Measurements from ENCODE around the gene GBF1.

GBF1 gene

DNA sequence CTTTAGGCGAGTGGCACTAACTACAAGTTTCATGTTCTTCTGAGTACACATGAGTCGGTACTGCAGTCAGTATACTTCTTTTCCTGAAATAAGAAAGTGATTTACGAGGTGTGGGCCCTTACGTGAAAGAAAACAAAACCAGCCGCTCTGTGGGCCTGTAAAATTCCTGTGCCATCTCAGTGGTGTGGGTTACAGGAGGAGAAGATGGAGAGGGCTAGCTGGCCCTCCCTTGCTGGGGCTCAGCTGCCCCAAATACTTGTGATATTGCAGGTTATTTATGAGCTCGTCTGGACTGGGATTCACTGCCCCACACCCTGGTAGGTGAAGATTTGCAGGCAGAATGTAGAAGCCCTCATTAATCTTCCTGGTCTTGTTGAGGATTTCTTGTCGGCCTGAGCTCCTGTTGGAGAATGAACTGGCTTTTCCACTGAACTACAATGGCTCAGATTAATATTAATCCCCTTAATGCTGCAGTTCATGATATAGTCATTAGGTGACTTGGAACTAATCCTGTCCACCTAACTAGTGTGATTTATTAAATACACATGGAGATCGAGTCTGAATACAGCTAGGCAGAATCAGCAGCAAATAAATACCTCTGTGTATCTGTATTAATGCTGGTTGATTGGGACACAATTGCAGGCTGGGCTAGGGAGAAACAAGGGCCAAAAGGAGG is 68.0 kb downstream of the GBF1 start:
- in situ Hi-C loops (cut with MboI; ENCODE audit: low sequenced_read_pairs, unreplicated experiment): no loop called here
- TF ChIP-seq, protein P1, sequence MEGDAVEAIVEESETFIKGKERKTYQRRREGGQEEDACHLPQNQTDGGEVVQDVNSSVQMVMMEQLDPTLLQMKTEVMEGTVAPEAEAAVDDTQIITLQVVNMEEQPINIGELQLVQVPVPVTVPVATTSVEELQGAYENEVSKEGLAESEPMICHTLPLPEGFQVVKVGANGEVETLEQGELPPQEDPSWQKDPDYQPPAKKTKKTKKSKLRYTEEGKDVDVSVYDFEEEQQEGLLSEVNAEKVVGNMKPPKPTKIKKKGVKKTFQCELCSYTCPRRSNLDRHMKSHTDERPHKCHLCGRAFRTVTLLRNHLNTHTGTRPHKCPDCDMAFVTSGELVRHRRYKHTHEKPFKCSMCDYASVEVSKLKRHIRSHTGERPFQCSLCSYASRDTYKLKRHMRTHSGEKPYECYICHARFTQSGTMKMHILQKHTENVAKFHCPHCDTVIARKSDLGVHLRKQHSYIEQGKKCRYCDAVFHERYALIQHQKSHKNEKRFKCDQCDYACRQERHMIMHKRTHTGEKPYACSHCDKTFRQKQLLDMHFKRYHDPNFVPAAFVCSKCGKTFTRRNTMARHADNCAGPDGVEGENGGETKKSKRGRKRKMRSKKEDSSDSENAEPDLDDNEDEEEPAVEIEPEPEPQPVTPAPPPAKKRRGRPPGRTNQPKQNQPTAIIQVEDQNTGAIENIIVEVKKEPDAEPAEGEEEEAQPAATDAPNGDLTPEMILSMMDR (IDR thresholded peaks at IDR 0.05; ENCODE audit: borderline replicate concordance, control extremely low read depth, extremely low read depth, insufficient read depth, missing control alignments): no peak
- no peak for DNase-seq (ENCODE audit: low spot score)

DNA sequence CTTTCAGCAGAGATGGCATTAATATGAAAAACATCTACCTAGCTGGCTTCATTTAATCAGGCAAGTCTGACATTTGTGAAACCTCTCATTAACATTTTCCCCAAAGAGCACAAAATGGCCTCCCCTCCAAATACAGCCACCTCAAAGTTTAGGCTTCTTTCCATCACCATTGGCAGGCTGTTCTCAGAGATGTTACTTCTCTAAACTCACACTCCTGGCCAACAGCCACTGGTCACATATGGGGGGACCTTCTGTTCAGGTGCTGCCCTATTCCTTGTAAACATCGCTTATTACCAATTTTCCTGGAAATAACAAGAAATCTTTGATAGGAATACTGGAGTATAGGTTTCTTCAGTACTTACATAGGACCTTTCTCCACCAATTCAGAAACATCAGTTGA is 69.5 kb downstream of the GBF1 start:
- DNase-seq (ENCODE audit: low spot score): no peak
- in situ Hi-C loops (cut with MboI; ENCODE audit: low sequenced_read_pairs, unreplicated experiment): no loop called here
- TF ChIP-seq, protein P1 (IDR thresholded peaks at IDR 0.05; ENCODE audit: borderline replicate concordance, control extremely low read depth, extremely low read depth, insufficient read depth, missing control alignments): no peak

DNA sequence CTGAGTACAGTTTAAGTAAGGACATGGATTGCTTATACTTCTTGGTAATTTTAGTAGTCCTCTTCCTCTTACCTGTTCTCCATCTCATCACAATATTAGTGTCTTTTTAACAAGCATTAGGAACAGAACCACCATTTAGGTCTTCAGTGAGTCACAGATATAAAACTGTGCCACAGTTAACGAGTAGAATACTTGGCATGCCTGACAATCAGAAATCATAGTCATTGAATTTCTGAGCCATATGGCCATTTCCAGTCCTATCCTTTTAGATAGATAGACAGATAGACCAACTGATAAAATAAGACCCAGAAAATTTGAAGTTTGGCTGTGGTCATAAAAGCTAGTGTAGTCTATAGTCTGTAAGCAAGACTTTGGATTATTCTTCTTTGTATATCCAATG is 71.1 kb downstream of the GBF1 start:
- DNase-seq (ENCODE audit: low spot score): no peak
- TF ChIP-seq, protein P1 (IDR thresholded peaks at IDR 0.05; ENCODE audit: borderline replicate concordance, control extremely low read depth, extremely low read depth, insufficient read depth, missing control alignments): no peak
- in situ Hi-C loops (cut with MboI; ENCODE audit: low sequenced_read_pairs, unreplicated experiment): no loop called here

DNA sequence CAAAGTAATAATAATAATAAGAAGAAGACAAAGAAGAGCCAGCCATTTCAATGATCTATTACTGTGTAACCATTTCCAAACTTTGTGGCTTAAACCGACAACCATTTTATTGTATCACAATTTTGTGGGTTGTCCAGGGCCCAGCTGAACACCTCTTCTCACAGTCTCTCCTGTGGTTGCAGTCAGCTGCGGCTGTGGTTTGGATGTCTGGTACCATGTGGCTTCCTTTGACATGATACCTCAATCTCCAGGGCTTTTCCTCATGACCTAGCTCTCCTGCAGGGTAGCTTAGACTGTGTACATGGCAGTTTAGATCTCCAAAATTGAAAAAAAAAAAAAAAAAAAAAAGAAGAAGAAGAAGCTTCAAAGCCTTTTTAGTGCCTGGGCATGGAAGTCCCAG is 77.6 kb downstream of the GBF1 start:
- in situ Hi-C loops (cut with MboI; ENCODE audit: low sequenced_read_pairs, unreplicated experiment): no loop called here
- DNase-seq (ENCODE audit: low spot score): no peak

DNA sequence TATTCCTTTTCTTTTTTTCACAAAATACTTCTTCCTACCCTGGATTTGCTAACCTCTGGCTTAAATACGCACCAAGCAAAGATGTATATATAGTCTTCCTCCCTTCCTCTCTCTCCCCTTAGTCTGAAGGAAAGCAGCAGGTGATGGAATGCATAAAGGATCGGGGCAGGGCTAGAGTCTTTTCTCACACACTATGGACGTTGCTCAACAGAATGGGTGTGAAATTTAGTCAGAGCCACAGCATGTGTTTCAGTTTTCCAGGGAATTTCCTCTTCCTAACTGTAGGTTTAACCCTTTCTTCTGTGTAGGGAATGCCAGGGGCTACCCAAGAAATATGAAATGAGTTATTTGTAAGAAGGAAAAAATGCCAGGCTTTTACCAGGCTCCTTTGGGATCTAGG is 78.7 kb downstream of the GBF1 start:
- in situ Hi-C loops (cut with MboI; ENCODE audit: low sequenced_read_pairs, unreplicated experiment): no loop called here
- DNase-seq (ENCODE audit: low spot score): no peak
- TF ChIP-seq, protein P1 (IDR thresholded peaks at IDR 0.05; ENCODE audit: borderline replicate concordance, control extremely low read depth, extremely low read depth, insufficient read depth, missing control alignments): no peak

More for the DNA sequence above, 77.6 kb downstream of the GBF1 start:
- TF ChIP-seq, protein P1 (IDR thresholded peaks at IDR 0.05; ENCODE audit: borderline replicate concordance, control extremely low read depth, extremely low read depth, insufficient read depth, missing control alignments): no peak

DNA sequence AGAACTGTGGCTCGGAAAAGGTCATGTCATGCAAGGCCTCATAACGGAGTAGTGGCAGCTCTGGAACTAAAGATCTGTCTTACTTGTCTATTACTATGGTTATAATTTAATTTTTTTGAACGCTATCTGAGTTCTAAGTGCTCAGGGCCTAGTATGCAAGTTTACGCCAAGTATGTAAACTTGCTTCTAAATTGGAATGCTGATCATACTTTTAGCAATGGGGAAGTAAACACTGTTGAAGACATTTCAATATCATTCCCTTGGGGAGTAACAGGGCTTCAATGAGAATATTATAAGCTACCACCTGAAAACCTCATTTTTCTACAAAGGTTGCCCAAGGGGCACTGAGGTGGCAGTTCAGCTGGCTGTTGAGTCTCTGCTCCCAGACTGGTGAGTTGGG is 80.7 kb downstream of the GBF1 start:
- in situ Hi-C loops (cut with MboI; ENCODE audit: low sequenced_read_pairs, unreplicated experiment): no loop called here
- TF ChIP-seq, protein P1 (IDR thresholded peaks at IDR 0.05; ENCODE audit: borderline replicate concordance, control extremely low read depth, extremely low read depth, insufficient read depth, missing control alignments): no peak
- DNase-seq (ENCODE audit: low spot score): no peak
